Activated CD4-positive, alpha-beta T cell treated with anti-CD3 and anti-CD28 coated beads for 36 hours (primary cell): Measurements from ENCODE around the gene CD1B. TPM values are rescaled to one million over a fixed set of nuclear protein-coding genes. Genes with fewer than 3 reads are reported as not detected.
"Not testable (repeated sequence)": the region's sequence is repeated elsewhere in the genome, so short reads cannot be mapped to it uniquely, and the experiment has no call there.

Experiments used
- ATAC-seq: fragments of 200-7000 bp; cut with Tn5 transposase; one replicate; pipeline ENCODE4 v1.10.0; 2021; ENCODE audit warnings: mild to moderate bottlenecking, moderate library complexity
- CTCF ChIA-PET: fragments of 350-600 bp; sonication (Branson Sonifier 250); formaldehyde crosslinking; loops from one replicate; lab custom pipeline; 2021; ENCODE audit warnings: antibody characterized with exemption; lab: Charles Lee
- POLR2A ChIA-PET: fragments of 350-600 bp; sonication (Branson Sonifier 250); formaldehyde crosslinking; loops from one replicate; lab custom pipeline; 2021; ENCODE audit warnings: antibody characterized with exemption, inconsistent platforms; lab: Charles Lee
- DNase-seq: peaks from one replicate; pipeline ENCODE4 v3.0.0-alpha.2; 2020
- H3K27ac Mint-ChIP-seq: one replicate; pipeline ENCODE4 v1.8.0; 2021; ENCODE audit warnings: mixed read lengths
- H3K27me3 Mint-ChIP-seq: one replicate; pipeline ENCODE4 v1.8.0; 2021; ENCODE audit warnings: mixed read lengths
- H3K36me3 Mint-ChIP-seq: one replicate; pipeline ENCODE4 v1.8.0; 2021; ENCODE audit warnings: low read depth, mixed read lengths
- H3K4me1 Mint-ChIP-seq: one replicate; pipeline ENCODE4 v1.8.0; 2021; ENCODE audit warnings: mixed read lengths
- H3K4me3 Mint-ChIP-seq: one replicate; pipeline ENCODE4 v1.8.0; 2021; ENCODE audit warnings: mild to moderate bottlenecking, moderate library complexity, mixed read lengths
- H3K9me3 Mint-ChIP-seq: one replicate; pipeline ENCODE4 v1.8.0; 2021; ENCODE audit warnings: low read depth, mixed read lengths
- intact Hi-C, 2 experiments: fragments of 100-400 bp; cut with DNase I in 1 of 2; cut with micrococcal nuclease in 1 of 2; formaldehyde crosslinking; loops; one replicate each; pipeline versions ENCODE4 v1.14.2 to v1.15.1; 2022 to 2024; cut with DNase I, micrococcal nuclease
- total RNA-seq, 2 experiments: library from RNA; stranded (reverse); gene quantifications; one replicate each; pipeline ENCODE4 v1.2.3, GENCODE V29; 2021

Gene CD1B
- total RNA-seq: not detected

DNA sequence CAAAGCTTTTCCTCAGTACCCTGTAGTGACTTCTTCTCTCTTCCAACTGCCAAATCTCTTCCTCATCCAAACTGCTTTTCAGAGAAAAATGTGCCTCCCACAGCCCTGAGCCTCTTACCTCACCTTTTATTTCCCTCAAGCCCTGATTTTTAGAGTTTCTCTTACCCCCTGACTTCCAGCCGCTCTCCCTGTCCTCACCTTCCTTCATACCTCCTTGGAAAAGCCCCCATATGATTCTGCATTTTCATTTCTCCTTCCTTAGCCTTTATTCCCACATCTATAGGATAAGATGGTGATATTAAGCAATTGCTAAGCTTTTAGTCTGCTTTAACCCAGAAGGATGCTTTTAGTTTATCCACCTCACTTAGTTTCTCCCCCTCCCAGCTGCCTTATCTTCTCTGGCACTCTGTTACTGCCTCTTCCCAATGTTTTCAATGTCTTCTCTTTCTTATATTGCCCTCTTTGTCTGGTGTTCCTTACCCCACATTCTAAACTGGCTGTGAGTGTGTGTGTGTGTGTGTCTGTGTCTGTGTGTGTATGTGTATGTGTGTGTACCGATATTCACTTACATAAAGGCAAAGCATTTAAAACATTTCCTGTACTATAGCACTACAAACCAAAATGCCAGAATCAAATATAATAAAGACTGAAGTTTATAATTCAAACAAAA is at the start of gene CD1B:
Gene CD1B (minus strand): TSS at position 51 of the 670 bp plus-strand sequence. CDS start 108 bp downstream, outside the sequence.
- peaks cover 15% of the 10 kb centered on the region for H3K4me1 Mint-ChIP-seq
- H3K9me3 Mint-ChIP-seq: no peaks in the 10 kb centered on the region
- DNase-seq (no peak), ATAC-seq (no peak)
- no peak within 1 kb of the TSS for H3K27ac Mint-ChIP-seq
- CTCF ChIA-PET: interaction anchor here (1.0 kb wide), 1 partner anchor 127 kb away, joined by 6 read pairs; no protein-coding TSS in a partner anchor
- H3K27me3 Mint-ChIP-seq: peaks cover 2% of the 10 kb centered on the region
- intact Hi-C loops: loop anchor here (2.0 to 5.0 kb wide), 3 partner anchors 84 to 127 kb away; no protein-coding TSS in a partner anchor
- POLR2A ChIA-PET: no interaction called here
- no peaks in the 10 kb centered on the region for H3K36me3 Mint-ChIP-seq
- H3K4me3 Mint-ChIP-seq: no peak within 1 kb of the TSS

DNA sequence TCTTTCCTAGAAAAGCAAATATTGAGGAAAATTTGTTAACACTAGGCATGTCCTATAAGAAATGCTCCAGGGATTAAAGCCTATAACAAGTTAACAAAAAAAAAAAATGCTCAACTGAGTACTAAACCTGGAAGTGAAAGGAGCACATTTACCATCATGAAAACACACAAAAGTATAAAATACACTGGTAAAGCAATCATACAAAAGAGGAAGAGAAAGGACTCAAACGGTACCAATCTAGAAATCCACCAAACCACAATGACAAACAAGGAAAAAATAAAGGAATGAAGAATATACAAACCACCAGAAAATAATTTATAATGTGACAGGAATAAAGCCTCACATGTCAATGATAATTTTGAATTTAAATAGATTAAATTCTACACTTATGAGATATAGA is 43.5 kb upstream of the CD1B start:
- Mint-ChIP-seq H3K4me3 (no peak overlapping the region), H3K36me3 (no peaks in the 10 kb centered on the region), H3K9me3 (peaks cover 10% of the 10 kb centered on the region), H3K27ac (no peak overlapping the region), H3K4me1 (peaks cover 10% of the 10 kb centered on the region), H3K27me3 (peaks cover 23% of the 10 kb centered on the region)
- DNase-seq: no peak
- ChIA-PET POLR2A (no interaction called here), CTCF (no interaction called here)
- no peak for ATAC-seq
- intact Hi-C loops: loop anchor here in 1 of 2 experiments (5.0 kb wide), 1 partner anchor 702 kb away; the partner anchor contains the start of gene AIM2

DNA sequence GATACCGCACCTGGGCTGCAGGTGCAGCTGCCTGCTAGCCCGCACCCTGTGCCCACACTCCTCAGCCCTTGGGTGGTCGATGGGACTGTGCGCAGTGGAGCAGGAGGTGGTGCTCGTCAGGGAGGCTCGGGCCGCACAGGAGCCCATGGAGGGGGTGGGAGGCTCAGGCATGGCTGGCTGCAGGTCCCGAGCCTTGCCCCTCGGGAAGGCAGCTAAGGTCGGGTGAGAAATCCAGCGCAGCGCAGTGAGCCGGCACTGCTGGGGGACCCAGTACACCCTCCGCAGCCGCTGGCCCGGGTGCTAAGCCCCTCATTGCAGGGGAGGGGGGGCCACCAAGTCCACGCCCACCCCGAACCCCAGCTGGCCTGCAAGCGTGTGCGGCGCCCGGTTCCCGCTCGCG is 42.8 kb upstream of the CD1B start:
- CTCF ChIA-PET, DNase-seq, H3K36me3 Mint-ChIP-seq, H3K9me3 Mint-ChIP-seq, ATAC-seq, POLR2A ChIA-PET, H3K4me3 Mint-ChIP-seq, H3K27ac Mint-ChIP-seq: not testable (repeated sequence)
- intact Hi-C loops: loop anchor here in 1 of 2 experiments (5.0 kb wide), 1 partner anchor 703 kb away; the partner anchor contains the start of gene AIM2
- Mint-ChIP-seq H3K4me1 (peaks cover 10% of the 10 kb centered on the region), H3K27me3 (peaks cover 23% of the 10 kb centered on the region)

DNA sequence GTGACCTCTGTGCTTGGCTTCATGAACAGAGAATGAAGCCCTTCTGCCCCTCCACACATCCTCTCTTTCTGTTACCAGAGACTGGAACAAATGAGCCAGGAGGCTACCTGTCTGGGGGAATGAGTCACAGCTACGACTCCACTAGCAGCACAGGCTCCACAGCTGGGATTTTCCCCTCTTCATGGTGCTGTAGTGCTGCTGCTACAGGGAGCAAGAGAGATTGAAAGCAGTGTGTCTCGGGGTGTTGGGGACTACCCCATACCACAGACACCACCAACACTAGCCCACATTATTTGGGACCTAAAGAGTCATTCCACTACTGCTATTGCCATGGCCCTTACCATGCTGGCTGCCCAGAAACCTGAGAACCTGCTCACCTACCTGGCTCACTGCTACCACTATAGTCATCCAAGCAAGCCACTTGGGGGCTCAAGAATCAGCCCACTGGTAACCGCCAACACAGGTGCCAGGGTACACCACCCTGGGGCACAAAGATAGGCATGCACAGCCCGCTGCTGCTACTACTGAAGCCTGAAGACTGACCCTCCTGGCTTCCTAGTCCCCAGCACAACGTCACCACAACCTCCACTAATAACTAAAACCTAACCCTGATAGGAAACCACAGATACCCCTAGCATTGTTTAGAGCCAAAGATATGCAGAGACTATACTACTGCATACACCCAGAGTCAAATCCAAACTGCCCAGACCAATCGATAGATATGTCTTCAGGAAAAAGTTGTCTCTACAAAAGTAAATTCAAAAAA is 40.0 kb upstream of the CD1B start:
- peaks cover 10% of the 10 kb centered on the region for H3K4me1 Mint-ChIP-seq
- peaks cover 10% of the 10 kb centered on the region for H3K9me3 Mint-ChIP-seq
- H3K27me3 Mint-ChIP-seq: peaks cover 24% of the 10 kb centered on the region
- POLR2A ChIA-PET: no interaction called here
- no peak overlapping the region for H3K4me3 Mint-ChIP-seq
- no peaks in the 10 kb centered on the region for H3K36me3 Mint-ChIP-seq
- CTCF ChIA-PET: no interaction called here
- peak; percentile 75 for DNase-seq
- no peak overlapping the region for H3K27ac Mint-ChIP-seq
- intact Hi-C loops: loop anchor here in 1 of 2 experiments (5.0 kb wide), 1 partner anchor 706 kb away; the partner anchor contains the start of gene AIM2
- peak; percentile 100 for ATAC-seq

DNA sequence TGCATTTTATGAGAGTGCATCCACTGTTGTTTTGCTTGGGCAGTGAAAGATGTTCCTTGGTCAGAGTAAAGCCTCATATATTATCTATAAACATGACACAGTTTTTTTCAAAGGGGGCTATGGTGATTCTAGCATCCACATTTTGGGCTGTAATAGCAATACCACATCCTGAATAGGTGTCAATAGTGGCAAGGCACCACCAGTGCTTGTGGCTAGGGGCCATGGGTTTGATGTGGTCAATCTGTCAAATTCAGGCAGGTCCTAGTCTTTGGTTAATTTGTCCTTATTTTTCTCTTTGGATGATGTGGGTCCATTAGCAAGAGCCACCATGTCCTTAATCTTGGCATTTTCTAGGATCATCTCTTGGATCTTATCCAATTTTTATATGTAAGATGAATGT is 35.5 kb upstream of the CD1B start:
- Mint-ChIP-seq H3K4me1 (peaks cover 10% of the 10 kb centered on the region), H3K9me3 (peaks cover 2% of the 10 kb centered on the region), H3K27ac (no peak overlapping the region), H3K4me3 (no peak overlapping the region), H3K36me3 (no peaks in the 10 kb centered on the region), H3K27me3 (peaks cover 7% of the 10 kb centered on the region)
- CTCF ChIA-PET: interaction anchor here (0.6 to 1.0 kb wide), 2 partner anchors 13 kb away, joined by 3 to 5 read pairs; partner anchors contain the start of gene CD1E
- POLR2A ChIA-PET: no interaction called here
- DNase-seq (no peak), ATAC-seq (no peak)
- intact Hi-C loops: no loop called here

DNA sequence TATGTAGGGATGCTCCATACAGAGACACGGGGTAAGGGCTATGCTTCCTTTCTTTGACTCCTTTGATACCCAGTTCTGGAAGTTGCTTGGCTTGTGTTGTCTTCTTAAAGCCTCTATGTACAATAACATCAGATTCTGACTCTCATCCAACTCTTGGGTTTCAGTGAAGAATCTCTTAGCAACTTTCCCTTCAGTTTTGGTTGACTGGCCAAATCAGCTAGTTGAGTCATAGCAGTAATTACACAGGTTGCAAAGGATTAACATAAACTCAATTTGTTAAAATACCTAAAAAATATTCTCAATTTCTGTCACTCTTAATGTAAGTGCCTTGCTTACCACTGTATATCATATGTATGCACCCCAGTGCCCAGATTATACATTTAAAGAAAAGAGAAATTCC is 31.6 kb upstream of the CD1B start:
- intact Hi-C loops: no loop called here
- no peaks in the 10 kb centered on the region for H3K4me1 Mint-ChIP-seq
- DNase-seq (no peak), ATAC-seq (no peak)
- no peaks in the 10 kb centered on the region for H3K36me3 Mint-ChIP-seq
- no peak overlapping the region for H3K4me3 Mint-ChIP-seq
- POLR2A ChIA-PET: no interaction called here
- CTCF ChIA-PET: no interaction called here
- no peak overlapping the region for H3K27ac Mint-ChIP-seq
- no peaks in the 10 kb centered on the region for H3K9me3 Mint-ChIP-seq
- H3K27me3 Mint-ChIP-seq: peaks cover 12% of the 10 kb centered on the region

DNA sequence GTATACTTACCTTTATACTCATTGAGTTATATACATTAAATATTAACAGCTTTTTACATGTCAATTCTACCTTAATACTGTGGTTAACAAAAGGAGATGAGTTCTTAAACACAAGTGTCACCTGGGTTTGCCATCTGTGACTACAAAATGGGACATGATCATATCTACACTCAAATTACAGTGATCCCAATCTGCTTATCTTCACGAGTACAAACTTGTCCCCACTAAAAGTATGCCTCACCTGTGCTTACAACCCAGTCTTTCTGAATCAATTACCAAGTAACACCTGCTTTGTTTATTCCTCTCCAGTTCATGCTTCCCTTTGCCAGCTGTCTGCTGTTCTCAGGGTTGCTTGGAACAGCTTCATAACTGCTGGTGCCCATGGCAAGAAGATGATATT is 31.2 kb upstream of the CD1B start:
- Mint-ChIP-seq H3K36me3 (no peaks in the 10 kb centered on the region), H3K4me1 (no peaks in the 10 kb centered on the region), H3K9me3 (no peaks in the 10 kb centered on the region), H3K4me3 (no peak overlapping the region), H3K27ac (no peak overlapping the region), H3K27me3 (peaks cover 12% of the 10 kb centered on the region)
- intact Hi-C loops: no loop called here
- ATAC-seq (no peak), DNase-seq (no peak)
- CTCF ChIA-PET: no interaction called here
- POLR2A ChIA-PET: no interaction called here

DNA sequence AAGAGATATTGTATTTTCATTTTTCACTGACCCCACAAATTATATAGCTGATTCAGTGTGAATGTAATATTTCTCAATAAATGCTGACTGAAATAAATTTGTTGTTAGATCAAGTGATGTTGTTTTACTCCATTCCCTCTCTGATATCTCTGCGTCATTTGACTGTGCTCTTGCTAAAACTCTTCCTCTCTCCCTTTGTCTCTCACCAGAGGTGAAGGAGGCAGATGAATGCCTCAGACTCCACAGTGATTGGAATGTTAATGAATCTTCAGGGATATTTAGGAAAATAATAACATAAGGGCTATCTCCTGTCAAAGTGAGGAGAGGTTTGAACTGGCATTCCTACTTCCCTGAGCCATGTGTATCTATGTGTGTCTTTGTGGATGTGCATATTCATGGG is 26.1 kb upstream of the CD1B start:
- CTCF ChIA-PET: no interaction called here
- ATAC-seq (no peak), DNase-seq (no peak)
- H3K4me3 Mint-ChIP-seq: no peak overlapping the region
- H3K9me3 Mint-ChIP-seq: no peaks in the 10 kb centered on the region
- POLR2A ChIA-PET: no interaction called here
- peaks cover 29% of the 10 kb centered on the region for H3K27me3 Mint-ChIP-seq
- no peaks in the 10 kb centered on the region for H3K36me3 Mint-ChIP-seq
- H3K4me1 Mint-ChIP-seq: peaks cover 3% of the 10 kb centered on the region
- no peak overlapping the region for H3K27ac Mint-ChIP-seq
- intact Hi-C loops: no loop called here

DNA sequence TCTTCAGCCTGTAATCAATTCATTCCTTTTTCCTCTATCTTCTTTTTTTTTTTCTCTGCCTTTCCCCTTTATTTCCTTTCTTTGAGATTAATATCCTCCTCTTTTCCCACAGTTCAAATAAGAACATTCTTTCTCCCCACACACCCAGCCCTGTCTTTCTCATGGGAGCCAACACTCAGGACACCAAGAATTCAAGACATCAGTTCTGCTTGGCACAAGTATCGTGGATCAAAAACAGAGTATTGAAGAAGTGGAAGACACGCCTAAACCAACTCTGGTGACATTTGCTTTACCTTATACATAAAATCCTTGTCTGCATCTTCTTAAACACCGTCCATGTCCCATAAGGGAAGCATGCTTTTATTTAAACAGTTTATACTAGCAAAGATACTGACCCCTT is 25.3 kb upstream of the CD1B start:
- Mint-ChIP-seq H3K27ac (no peak overlapping the region), H3K4me3 (no peak overlapping the region), H3K4me1 (peaks cover 3% of the 10 kb centered on the region), H3K36me3 (no peaks in the 10 kb centered on the region), H3K27me3 (peaks cover 29% of the 10 kb centered on the region), H3K9me3 (no peaks in the 10 kb centered on the region)
- ATAC-seq: no peak
- ChIA-PET CTCF (interaction anchor here (0.7 kb wide), 1 partner anchor 27 kb away, joined by 3 read pairs; no protein-coding TSS in a partner anchor), POLR2A (no interaction called here)
- intact Hi-C loops: no loop called here
- no peak for DNase-seq

DNA sequence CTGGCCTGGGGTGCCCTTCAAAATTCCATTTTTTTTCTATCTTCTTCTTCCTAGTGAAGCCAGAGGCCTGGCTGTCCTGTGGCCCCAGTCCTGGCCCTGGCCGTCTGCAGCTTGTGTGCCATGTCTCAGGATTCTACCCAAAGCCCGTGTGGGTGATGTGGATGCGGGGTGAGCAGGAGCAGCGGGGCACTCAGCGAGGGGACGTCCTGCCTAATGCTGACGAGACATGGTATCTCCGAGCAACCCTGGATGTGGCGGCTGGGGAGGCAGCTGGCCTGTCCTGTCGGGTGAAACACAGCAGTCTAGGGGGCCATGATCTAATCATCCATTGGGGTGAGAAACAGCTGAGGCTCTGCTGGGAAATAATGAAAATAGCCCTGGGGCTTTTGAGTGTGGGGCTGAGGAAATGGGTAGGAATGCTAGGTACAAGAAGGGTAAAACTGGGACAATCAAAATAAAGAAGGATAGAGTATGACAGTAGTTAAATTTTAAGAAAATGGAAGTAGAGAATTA is 24.5 kb upstream of the CD1B start:
- ChIA-PET POLR2A (no interaction called here), CTCF (interaction anchor here (0.7 kb wide), 1 partner anchor 28 kb away, joined by 3 read pairs; no protein-coding TSS in a partner anchor)
- Mint-ChIP-seq H3K27ac (no peak overlapping the region), H3K4me3 (no peak overlapping the region), H3K36me3 (no peaks in the 10 kb centered on the region), H3K9me3 (no peaks in the 10 kb centered on the region), H3K4me1 (peaks cover 3% of the 10 kb centered on the region), H3K27me3 (peaks cover 29% of the 10 kb centered on the region)
- ATAC-seq: no peak
- intact Hi-C loops: no loop called here
- no peak for DNase-seq

DNA sequence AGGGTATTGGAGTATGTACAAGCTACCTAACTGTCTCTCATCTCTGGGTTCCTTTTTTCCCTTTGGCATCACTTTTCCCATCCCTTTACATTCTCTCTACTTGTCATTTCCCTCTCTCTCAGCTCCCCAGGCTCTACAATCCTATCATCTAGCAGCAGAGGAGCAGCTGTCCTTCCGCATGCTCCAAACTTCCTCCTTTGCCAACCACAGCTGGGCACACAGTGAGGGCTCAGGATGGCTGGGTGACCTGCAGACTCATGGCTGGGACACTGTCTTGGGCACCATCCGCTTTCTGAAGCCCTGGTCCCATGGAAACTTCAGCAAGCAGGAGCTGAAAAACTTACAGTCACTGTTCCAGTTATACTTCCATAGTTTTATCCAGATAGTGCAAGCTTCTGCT is 22.9 kb upstream of the CD1B start:
- H3K4me1 Mint-ChIP-seq: peaks cover 3% of the 10 kb centered on the region

More for the DNA sequence above, 22.9 kb upstream of the CD1B start:
- no peak overlapping the region for H3K27ac Mint-ChIP-seq
- DNase-seq (no peak), ATAC-seq (no peak)
- POLR2A ChIA-PET: no interaction called here
- H3K9me3 Mint-ChIP-seq: no peaks in the 10 kb centered on the region
- H3K4me3 Mint-ChIP-seq: no peak overlapping the region
- CTCF ChIA-PET: interaction anchor here (1.4 kb wide), 1 partner anchor 12 kb away, joined by 5 read pairs; no protein-coding TSS in a partner anchor
- intact Hi-C loops: no loop called here
- H3K27me3 Mint-ChIP-seq: peaks cover 28% of the 10 kb centered on the region
- H3K36me3 Mint-ChIP-seq: no peaks in the 10 kb centered on the region
